ENCODE measurements around the gene SETD2.
"Not testable (repeated sequence)": the region's sequence is repeated elsewhere in the genome, so short reads cannot be mapped to it uniquely, and the experiment has no call there.

SETD2 gene

DNA sequence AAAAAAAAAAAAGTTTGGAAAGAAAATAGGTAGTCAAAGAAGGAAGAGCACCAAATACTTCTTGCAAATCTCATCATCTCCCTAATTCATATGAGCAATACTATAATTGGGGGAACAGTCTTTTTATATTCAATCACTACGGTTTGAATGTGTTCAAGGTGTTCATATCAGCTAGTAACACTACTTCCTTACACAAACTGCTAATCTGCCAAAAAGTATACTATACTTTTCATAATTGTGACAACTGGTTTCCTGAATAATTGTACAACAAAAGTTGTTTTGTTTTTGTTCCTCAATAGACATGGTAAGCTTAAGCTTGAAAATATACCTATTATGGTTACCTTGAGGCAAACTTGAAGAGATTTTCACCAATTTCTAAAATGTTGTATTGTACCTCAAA is 12.1 kb downstream of the SETD2 start:
- DNase-seq: no peak

DNA sequence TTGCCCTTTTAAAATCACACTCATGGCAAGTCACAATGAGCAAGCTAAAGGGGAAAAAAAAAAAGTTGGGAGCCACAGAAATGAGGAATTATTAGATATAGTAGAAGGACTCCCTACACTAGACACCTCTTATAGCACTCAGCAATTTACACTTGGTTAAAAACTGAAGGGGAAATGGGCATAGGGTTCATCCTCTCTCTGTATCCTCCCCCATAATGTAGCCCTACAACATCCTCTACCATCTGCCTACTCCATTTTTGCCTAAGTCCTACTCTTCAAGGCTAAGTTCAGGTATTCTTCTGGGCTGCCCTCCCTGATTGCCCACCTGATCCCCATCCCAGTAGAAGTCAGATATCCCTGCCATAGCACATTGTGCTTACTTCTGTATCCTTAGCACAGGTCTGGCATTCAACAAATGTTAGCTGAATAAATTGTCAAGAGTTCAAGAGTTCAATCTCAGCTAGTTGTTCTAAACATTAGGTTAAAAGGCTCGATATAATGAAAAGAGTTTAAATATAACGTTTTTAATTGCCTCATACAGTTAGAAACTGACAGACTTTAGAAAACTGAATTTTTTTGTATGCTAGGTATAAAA is 14.5 kb downstream of the SETD2 start:
- no peak for DNase-seq

DNA sequence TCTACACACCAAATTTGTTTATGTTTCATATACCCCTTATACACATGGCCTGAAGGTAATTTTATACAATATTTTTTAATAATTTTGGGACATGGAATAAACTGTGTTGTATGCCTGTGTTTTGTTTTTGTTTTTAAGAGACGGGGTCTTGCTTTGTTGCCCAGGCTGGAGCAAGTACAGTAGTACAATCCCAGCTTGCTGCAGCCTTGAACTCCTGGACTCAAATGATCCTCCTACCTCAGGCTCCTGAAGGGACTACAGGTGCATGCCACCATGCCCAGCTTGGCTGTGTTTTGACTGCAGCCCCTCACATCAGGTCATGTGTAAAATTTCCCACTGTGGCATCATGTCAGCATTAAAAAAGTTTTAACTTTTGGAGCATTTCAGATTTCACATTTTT is 18.6 kb downstream of the SETD2 start:
- DNase-seq: no peak

DNA sequence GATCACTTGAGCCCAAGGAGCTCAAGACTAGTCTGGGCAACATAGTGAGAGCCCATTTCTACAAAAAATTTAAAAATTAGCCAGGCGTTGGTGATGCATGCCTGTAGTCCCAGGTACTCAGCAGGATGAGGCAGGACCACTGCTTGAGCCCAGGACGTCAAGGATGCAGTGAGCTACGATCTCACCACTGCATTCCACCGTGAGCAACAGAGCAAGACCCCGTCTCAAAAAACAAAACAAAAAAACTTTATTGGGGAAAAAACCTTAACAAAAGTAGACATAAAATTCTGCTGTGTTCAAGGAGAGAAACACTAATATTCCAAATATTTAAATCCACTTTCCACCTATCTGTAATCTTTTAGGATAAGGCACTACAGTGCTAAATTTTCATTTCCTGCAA is 20.8 kb downstream of the SETD2 start:
- no peak for DNase-seq

DNA sequence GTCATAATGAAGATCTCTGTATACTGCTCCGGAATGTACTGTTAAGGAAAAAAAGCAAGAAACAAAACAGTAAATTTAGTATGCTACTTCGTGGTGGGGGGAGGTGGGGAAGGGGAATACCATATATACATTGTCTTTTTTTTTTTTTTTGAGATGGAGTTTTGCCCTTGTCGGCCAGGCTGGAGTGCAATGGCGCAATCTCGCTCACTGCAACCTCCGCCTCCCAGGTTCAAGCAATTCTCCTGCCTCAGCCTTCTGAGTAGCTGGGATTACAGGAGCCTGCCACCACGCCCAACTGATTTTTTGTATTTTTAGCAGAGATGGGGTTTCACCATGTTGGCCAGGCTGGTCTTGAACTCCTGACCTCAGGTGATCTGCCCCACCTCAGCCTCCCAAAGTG is 21.4 kb downstream of the SETD2 start:
- not testable (repeated sequence) for DNase-seq

DNA sequence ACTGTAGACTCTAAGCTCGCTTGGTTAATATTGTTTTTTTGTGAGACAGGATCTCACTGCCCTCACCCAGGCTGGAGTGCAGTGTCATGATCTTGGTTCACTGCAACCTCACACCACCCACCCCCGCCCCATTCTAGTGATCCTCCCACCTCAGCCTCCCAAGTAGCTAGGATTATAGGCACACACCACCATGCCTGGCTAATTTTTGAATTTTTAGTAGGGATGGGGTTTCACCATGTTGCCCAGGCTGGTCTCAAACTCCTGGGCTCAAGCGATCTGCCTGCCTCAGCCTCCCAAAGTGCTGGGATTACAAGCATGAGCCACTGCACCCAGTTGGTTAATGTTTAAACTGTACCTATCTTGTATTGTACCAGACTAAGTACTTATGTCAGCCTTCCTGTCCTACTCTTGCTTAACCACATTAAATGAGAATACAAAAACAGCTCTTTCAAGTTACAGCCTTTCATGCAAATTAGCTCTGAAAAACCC is 22.9 kb downstream of the SETD2 start:
- DNase-seq: not testable (repeated sequence)

DNA sequence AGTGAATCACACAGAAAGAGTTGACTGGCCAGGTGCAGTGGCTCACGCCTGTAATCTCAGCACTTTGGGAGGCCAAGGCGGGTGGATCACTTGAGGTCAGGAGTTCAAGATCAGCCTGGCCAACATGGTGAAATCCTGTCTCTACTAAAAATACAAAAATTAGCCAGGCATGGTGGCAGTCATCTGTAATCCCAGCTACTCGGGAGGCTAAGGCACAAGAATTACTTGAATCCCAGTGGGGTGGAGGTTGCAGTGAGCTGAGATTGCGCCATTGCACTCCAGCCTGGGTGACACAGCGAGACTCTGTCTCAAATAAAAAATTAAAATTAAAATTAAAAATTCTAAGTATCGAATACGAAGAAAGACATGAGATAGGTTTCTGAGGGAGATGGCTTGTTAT is 23.4 kb downstream of the SETD2 start:
- DNase-seq: not testable (repeated sequence)

DNA sequence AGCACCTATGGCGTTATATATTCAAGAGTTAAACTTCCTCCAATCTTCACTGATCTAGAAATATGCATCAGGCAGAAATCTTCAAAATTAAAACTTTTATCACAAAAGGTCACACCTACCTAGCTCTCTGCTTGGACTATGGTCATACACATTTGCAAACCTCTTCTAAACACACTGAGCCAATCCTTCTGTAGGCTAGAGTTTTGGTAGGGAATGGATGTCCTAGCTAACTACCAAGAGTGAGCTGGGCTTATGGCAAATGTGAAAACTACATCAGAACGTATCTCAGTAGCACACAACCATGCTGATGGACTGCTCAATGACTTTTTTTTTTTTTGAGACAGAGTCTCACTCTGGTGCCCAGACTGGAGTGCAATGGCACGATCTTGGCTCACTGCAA is 29.6 kb downstream of the SETD2 start:
- DNase-seq: no peak

DNA sequence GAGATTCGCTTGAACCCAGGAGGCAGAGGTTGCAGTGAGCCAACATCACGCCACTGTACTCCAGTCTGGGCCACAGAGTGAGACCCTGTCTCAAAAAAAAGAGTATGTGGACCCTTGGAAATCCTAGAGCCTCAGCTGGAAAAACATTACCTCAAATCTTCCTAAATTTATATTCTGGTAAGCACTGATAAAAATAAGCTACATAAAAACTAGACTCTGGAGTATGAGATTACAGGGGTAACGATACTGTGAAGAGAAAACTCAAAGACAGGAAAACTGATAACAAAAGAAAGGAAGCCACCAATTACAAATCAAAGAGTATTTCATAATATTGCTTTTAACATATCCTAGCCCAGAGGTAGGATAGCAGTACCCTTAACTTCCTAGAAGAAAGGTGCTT is 30.3 kb downstream of the SETD2 start:
- DNase-seq: no peak

DNA sequence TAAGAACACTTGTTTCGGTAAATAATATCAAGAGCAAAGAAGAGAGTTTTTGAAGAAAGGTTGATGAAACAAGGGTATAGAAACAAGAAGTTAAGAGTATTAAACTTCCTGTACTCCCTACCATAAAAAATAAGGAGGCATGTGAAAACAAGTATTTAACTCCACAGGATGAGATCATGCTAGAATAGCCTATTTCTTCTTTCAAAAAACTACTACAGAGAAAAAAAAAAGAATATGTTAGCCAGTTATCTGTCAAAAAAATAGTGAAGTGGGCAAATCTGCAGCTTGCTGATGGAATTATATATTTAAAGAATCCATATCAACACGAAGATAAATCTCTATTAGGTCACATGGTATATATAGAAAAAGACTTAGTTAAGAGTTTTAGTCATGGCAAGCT is 33.4 kb downstream of the SETD2 start:
- peak in 2 of 3 donors; percentile 15 to 25 for DNase-seq

DNA sequence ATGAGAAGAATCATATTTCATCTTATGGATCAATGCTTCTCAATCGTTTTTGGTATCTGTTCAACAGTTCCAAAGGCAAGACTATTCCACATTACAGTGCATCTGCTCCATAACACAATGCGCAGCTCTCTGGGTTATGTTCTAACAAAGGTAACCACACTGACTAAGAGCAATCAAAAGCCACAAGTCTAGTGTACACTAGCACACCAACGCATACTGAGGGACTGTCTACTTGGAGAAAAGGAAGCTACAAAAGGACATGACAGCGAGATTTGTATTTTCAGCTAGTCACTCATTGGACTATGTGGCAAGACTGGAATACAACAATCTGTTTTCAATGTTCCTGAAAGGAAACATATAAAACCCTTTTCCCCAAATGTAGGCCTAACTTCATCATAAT is 35.8 kb downstream of the SETD2 start:
- peak; percentile 37 to 61 (median 60) for DNase-seq

DNA sequence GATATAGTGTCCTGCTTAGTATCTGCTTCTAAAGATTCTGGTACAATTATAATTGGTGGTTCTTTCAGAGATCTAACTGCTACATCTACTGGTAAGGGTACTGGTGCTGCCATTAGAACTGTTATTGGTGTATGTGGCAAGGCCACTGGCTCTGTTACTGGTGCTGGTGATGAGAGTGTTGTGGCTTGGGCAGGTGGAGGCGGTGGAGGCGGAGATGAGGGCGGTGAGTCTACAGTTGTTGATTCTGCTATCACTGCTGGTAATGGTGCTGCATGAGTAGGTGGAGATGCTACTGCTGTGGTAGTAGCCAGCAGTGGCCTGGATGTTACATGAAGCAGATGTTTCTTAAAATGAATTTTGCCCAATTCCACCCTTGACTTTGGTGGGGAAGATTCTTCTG is 40.1 kb downstream of the SETD2 start:
- DNase-seq: no peak

DNA sequence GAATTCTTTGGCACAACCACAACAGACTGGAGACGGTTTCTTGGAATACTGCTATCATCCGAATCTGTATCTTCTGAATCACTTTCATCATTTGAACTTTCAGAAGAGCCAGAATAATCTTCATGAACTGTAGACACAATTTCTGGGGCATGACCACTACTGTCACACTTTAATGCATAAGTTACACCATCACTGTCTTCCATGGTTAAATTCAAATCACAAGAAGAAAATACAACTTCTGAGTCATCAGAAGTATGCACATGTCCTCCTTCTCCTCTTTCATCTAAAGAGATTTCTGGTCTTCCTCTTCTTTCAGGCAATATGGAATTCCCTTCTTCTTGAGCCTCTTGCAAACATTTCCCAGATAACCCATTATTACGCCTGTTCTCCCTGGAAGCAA is 42.5 kb downstream of the SETD2 start:
- DNase-seq: no peak

DNA sequence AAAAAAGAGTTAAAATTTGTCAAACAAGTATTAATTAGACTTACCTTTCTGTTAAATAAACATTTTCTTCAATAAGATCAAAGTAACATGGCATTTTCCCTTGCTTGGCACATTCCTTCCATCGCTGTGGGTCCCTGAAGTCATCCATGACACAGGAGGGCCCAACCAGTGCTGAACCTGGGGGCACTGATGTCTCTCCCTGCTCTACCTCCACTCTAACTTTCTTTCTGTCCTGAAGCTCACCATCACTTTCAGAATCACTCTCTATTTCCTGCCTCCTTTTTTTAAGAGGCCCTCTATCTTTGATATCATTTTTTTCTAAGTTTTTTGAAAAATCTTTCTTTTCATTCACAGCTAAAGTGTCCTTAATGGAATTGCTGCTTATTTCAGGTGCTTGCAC is 43.8 kb downstream of the SETD2 start:
- DNase-seq: no peak

DNA sequence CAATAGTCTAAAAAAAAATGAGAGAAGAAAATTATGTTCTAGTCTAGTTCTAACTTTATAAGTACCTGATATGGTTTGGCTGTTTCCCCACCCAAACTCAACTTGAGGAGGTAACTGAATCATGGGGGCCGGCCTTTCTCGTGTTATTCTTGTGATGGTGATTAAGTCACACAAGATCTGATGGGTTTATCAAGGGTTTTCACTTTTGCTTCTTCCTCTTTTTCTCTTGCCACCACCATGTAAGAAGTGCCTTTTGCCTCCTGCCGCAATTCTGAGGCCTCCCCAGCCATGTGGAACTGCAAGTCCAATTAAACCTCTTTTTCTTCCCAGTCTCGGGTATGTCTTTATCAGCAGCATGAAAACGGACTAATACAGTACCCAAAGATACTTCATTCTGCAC is 44.5 kb downstream of the SETD2 start:
- DNase-seq: peak; percentile 47 to 58 (median 55)

DNA sequence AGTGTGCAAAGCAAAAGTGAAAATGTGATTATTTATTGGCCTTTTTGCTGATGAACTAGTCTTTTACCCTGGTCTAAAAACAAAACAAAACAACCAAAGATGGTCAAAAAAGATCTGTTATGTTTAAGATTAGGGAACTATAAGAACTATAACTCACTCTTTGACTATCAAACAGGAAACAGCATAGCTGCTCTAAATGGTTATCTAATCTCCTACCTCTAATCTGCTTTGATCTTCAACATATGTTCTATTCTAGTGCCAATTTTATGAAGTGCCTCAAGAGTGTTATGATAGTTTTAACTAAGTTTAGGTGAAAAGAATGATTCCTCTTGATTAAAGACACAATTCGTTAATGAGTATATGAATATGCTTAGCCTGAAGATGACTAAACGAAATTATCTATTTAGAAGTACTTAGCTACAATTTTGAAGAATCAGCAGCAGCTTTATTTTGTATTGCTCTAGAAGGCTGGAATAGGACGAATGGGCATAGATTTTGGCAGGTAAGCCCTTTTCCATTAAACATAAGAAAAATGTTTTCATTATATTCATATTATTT is 46.0 kb downstream of the SETD2 start:
- no peak for DNase-seq

DNA sequence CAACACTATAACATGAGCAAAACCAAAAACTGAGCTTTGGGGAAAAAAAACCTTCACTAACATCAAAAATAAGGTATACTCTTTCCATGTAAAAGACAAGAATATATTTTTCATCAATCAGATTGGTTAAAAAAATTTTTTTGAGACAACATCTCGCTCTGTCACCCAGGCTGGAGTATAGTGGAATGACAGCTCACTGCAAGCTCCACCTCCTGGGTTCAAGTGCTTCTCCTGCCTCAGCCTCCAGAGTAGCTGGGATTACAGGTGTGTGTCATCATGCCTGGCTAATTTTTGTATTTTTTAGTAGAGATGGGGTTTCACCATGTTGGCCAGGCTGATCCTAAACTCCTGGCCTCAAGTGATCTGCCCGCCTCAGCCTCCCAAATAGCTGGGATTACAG is 48.4 kb downstream of the SETD2 start:
- DNase-seq: not testable (repeated sequence)

DNA sequence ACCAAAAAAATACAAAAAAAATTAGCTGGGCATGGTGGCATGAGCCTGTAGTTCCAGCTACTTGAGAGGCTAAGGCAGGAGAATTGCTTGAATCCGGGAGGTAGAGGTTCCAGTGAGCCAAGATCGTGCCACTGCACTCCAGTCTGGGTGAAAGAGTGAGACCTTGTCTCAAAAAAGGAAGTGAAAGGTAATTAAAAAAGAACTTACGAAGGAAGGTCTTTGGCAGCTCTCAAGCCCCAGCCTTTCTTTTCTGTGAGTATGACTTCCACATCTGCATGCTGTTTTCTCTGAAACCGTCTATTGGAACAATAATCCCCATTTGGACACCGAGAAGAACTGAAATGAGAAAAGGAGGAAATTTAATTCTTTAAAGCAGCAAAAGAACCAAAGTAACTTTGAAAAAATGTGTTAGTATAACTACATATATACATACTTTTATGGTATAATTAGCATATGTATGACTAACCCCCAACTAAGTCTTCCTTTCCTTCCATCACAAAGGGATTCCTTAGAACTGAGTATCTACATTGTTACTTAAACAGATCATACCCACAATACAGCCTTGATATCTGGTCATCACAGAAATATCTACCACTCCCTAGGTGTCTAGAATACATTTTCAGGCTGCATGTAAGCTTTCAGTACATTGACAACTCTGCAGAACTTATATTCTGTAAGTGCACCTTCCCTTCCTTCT is 50.1 kb downstream of the SETD2 start:
- no peak for DNase-seq

DNA sequence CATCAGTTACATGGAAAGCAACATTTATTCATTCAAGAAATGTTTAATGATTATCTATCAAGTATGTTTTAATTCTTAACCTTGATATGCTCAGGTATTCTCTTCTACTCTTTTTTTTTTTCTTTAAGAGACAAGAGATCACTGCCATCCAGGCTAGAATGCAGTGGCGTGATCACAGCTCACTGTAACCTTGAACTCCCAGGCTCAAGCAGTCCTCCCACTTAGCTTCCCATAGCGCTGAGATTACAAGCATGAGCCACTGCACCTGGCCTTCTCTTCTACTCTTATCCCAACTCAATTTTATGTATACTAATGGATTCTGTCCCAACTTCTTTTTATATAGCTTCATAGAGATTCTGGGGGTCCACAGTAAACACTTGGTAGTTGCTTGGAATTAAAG is 50.9 kb downstream of the SETD2 start:
- no peak for DNase-seq

DNA sequence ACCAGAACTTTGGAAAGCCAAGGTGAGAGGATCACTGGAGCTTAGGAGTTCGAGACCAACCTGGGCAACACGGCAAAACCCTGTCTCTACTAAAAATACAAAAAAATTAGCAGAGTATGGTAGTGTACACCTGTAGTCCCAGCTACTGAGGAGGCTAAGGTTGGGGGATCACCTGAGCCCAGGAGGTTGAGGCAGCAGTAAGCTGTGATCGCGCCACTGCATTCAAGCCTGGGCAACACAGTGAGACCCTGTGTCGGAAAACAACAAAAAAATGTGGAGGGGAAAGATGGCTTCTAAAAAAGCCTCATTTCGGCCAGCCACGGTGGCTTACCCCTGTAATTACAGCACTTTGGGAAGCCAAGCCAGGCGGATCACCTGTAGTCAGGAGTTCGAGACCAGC is 54.5 kb downstream of the SETD2 start:
- DNase-seq: no peak

DNA sequence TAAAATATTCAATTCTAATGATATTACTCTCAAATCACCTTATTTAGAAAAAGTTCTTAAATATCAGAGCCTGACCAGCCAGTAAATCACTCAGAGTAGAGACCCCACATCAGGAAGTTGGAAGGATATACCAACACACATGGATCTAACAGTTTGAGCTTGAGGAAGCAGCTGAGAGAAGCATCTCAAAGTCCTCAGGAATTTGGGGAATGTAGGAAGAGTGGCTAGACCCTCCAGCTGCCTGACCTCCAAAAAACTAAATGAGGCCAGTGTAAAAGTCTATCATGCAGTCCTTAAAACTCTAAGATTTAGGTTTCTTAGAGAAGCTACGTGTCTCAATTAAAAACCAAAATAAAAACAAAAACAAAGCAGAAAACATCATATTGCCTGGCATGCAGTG is 55.4 kb downstream of the SETD2 start:
- no peak for DNase-seq

DNA sequence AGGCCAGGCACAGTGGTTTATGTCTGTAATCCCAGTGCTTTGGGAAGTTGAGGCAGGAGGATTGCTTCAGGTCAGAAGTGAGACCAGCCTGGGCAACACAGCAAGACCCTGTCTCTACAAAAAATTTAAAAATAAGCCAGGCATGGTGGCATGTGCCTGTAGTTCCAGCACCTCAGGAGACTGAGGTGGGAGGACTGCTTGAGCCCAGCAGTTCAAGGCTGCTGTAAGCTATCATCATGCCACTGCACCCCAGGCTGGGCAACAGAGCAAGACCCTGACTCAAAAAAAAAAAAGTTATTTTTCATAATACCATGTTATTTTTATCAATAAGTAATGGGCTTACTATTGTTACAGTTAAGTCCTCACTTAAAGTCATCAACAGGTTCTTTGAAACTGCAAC is 59.7 kb downstream of the SETD2 start:
- DNase-seq: no peak

DNA sequence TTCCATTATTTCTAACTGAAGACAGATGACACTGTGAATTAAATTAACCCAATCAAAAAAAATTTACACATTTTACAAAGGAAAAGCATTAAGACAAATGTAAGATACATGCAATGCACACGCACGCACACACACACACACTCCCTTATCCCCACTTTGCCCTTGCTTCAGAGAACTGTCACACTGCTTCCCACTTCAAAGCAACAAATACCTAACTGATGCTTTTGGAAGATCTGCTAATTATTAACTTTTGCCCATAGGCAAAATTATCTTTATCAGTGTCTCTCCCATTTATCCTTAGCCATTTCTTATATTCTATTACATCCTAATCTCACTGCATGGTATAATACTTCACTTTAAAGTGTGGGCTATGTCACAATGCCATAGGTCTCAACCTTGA is 60.3 kb downstream of the SETD2 start:
- DNase-seq: no peak

DNA sequence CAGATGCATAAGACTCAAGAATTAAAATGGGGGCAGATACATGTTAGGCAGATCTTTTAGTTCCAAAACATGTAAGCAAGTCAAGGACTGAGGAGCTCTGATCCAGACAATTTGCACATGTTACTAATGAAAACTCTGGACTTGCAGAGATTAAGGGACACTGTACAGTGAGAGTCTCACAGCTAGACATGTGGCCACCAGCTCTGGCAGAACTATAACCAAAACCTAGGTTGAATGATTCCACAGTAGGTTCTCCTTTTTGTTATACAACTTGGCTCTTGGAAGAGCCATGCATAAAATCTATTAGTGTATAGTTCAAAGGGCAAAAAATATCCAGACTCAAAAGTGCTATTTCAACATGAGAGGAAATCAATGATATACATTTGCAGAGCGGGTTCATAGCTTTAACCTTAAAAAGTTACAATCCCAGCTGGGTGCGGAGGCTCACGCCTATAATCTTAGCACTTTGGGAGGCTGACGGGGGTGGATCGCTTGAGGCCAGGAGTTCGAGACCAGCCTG is 61.8 kb downstream of the SETD2 start:
- no peak for DNase-seq

All from suppressor macrophage treated with lipopolysaccharide for 1 hour (primary cell).